SK-N-SH treated with all-trans-retinoic acid at 6 μM for 48 hours (cell line): Measurements from ENCODE around the gene SULT2A1.

Experiments
- ARNTL ChIP-seq: fragments of 450-650 bp; formaldehyde crosslinking; IDR thresholded peaks from 2 replicates; pipeline ENCODE4 v1.5.0; 2020; ENCODE audit warnings: low read depth, mild to moderate bottlenecking, moderate library complexity, borderline replicate concordance
- GLIS3 ChIP-seq: fragments of 250-450 bp; sonication (Bioruptor Pico); IDR thresholded peaks from 2 replicates; pipeline ENCODE4 v1.5.0; 2020; ENCODE audit warnings: mild to moderate bottlenecking, moderate library complexity
- OSR1 ChIP-seq: fragments of 250-450 bp; sonication (Bioruptor Pico); IDR thresholded peaks from 2 replicates; pipeline ENCODE4 v1.8.0; 2022; ENCODE audit warnings: moderate library complexity, mild to moderate bottlenecking, inconsistent platforms
- RARB ChIP-seq: fragments of 250-450 bp; sonication (Bioruptor Pico); IDR thresholded peaks from 2 replicates; pipeline ENCODE4 v1.8.0; 2021; ENCODE audit warnings: mild to moderate bottlenecking, moderate library complexity
- SNAI2 ChIP-seq: fragments of 250-450 bp; sonication (Bioruptor Pico); IDR thresholded peaks from 2 replicates; pipeline ENCODE4 v1.5.0; 2020; ENCODE audit warnings: mild to moderate bottlenecking, moderate library complexity
- TCF4 ChIP-seq: fragments of 250-450 bp; sonication (Bioruptor Pico); IDR thresholded peaks from 2 replicates; pipeline ENCODE4 v1.8.0; 2021; ENCODE audit warnings: mild to moderate bottlenecking, moderate library complexity, borderline replicate concordance
- ZFP3 ChIP-seq: fragments of 250-450 bp; sonication (Bioruptor Pico); IDR thresholded peaks from 2 replicates; pipeline ENCODE4 v1.5.0; 2020; ENCODE audit warnings: mild to moderate bottlenecking, moderate library complexity
- TF ChIP-seq, protein P1 (sequence below): fragments of 250-450 bp; sonication (Bioruptor Pico); IDR thresholded peaks from 2 replicates; pipeline ENCODE4 v1.5.1; 2020; ENCODE audit warnings: low read depth, mild to moderate bottlenecking, moderate library complexity
- TF ChIP-seq, protein P2 (sequence below): fragments of 250-450 bp; sonication (Bioruptor Pico); IDR thresholded peaks from 2 replicates; pipeline ENCODE4 v1.8.0; 2020; ENCODE audit warnings: mild to moderate bottlenecking, moderate library complexity, borderline replicate concordance

DNA sequence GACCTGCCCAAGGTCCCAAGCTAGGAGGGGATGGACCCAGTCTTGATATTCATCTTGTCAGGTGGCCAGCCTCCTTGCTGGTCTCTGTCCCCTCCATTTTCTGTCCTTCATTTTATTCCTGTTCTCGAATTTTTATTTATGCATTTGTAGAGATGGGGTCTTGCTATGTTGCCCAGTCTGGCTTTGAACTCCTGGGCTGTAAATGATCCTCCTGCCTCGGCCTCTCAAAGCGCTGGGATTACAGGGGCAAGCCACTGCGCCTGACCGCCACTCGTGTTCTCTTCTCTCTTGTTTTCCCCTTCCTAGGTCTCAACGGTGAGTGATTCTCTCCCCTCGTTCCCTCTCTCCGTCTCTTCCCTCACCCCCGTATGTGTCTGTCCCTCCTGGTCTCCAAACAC lies 37.7 kb downstream of the SULT2A1 start:
- TF ChIP-seq SNAI2 (CRISPR knock-in tag) (no peak), TCF4 (no peak), ARNTL (no peak), ZFP3 (no peak), GLIS3 (no peak), OSR1 (no peak), RARB (CRISPR knock-in tag) (no peak)
- TF ChIP-seq, protein P1, sequence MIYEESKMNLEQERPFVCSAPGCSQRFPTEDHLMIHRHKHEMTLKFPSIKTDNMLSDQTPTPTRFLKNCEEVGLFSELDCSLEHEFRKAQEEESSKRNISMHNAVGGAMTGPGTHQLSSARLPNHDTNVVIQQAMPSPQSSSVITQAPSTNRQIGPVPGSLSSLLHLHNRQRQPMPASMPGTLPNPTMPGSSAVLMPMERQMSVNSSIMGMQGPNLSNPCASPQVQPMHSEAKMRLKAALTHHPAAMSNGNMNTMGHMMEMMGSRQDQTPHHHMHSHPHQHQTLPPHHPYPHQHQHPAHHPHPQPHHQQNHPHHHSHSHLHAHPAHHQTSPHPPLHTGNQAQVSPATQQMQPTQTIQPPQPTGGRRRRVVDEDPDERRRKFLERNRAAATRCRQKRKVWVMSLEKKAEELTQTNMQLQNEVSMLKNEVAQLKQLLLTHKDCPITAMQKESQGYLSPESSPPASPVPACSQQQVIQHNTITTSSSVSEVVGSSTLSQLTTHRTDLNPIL (CRISPR knock-in tag): no peak
- TF ChIP-seq, protein P2, sequence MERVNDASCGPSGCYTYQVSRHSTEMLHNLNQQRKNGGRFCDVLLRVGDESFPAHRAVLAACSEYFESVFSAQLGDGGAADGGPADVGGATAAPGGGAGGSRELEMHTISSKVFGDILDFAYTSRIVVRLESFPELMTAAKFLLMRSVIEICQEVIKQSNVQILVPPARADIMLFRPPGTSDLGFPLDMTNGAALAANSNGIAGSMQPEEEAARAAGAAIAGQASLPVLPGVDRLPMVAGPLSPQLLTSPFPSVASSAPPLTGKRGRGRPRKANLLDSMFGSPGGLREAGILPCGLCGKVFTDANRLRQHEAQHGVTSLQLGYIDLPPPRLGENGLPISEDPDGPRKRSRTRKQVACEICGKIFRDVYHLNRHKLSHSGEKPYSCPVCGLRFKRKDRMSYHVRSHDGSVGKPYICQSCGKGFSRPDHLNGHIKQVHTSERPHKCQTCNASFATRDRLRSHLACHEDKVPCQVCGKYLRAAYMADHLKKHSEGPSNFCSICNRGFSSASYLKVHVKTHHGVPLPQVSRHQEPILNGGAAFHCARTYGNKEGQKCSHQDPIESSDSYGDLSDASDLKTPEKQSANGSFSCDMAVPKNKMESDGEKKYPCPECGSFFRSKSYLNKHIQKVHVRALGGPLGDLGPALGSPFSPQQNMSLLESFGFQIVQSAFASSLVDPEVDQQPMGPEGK: no peak
